Activated T-helper 17 cell treated with anti-CD3 and anti-CD28 coated beads, Interleukin-2, amount 50 U/mL, for 72 hours (primary cell): ENCODE measurements around the gene CFAP100. TPM values are rescaled to one million over a fixed set of nuclear protein-coding genes. Genes with fewer than 3 reads are reported as not detected.
A peak's percentile ranks its signal among the peaks of the same experiment; 100 is the strongest.

Experiments used
- ATAC-seq: fragments of 150-1000 bp; cut with Tn5 transposase; replicated peaks from 2 replicates; pipeline ENCODE4 v1.10.0; 2021; ENCODE audit warnings: mild to moderate bottlenecking, moderate library complexity
- H3K27ac Mint-ChIP-seq: one replicate; pipeline ENCODE4 v1.8.0; 2022; ENCODE audit warnings: mixed read lengths
- H3K27me3 Mint-ChIP-seq: one replicate; pipeline ENCODE4 v1.8.0; 2022; ENCODE audit warnings: mixed read lengths
- H3K36me3 Mint-ChIP-seq: one replicate; pipeline ENCODE4 v1.8.0; 2022; ENCODE audit warnings: low read depth, mild to moderate bottlenecking, mixed read lengths
- H3K4me1 Mint-ChIP-seq: one replicate; pipeline ENCODE4 v1.8.0; 2022; ENCODE audit warnings: mixed read lengths
- H3K4me3 Mint-ChIP-seq: one replicate; pipeline ENCODE4 v1.8.0; 2022; ENCODE audit warnings: mild to moderate bottlenecking, mixed read lengths
- H3K9me3 Mint-ChIP-seq: one replicate; pipeline ENCODE4 v1.8.0; 2022; ENCODE audit warnings: mixed read lengths
- total RNA-seq, 2 donors: library from RNA; stranded (reverse); gene quantifications; one replicate each; pipeline ENCODE4 v1.2.3, GENCODE V29; 2022

Gene CFAP100
- total RNA-seq, 2 donors from 2014 or later = not detected

- Mint-ChIP-seq H3K4me3 (no peak overlapping the region), H3K27me3 (no peaks in the 10 kb centered on the region), H3K4me1 (no peaks in the 10 kb centered on the region), H3K36me3 (peaks cover 47% of the 10 kb centered on the region), H3K27ac (no peak overlapping the region), H3K9me3 (no peaks in the 10 kb centered on the region)
- no peak for ATAC-seq
Observed at GRCh38 chr3:126442094-126442855, 47.6 kb downstream of the CFAP100 start.

- Mint-ChIP-seq H3K27me3 (no peaks in the 10 kb centered on the region), H3K4me3 (no peak overlapping the region), H3K4me1 (no peaks in the 10 kb centered on the region), H3K36me3 (peaks cover 44% of the 10 kb centered on the region), H3K9me3 (no peaks in the 10 kb centered on the region), H3K27ac (no peak overlapping the region)
- no peak for ATAC-seq
Observed at GRCh38 chr3:126442856-126443242, 48.1 kb downstream of the CFAP100 start.

GRCh38 chr3:126445506-126445905, 50.8 kb downstream of the CFAP100 start:
- no peak for ATAC-seq
- Mint-ChIP-seq H3K27ac (no peak overlapping the region), H3K27me3 (no peaks in the 10 kb centered on the region), H3K36me3 (peaks cover 32% of the 10 kb centered on the region), H3K9me3 (no peaks in the 10 kb centered on the region), H3K4me1 (no peaks in the 10 kb centered on the region), H3K4me3 (no peak overlapping the region)

GRCh38 chr3:126446301-126446700, 51.6 kb downstream of the CFAP100 start:
- H3K9me3 Mint-ChIP-seq = no peaks in the 10 kb centered on the region
- ATAC-seq = no peak
- no peaks in the 10 kb centered on the region for H3K4me1 Mint-ChIP-seq
- H3K36me3 Mint-ChIP-seq = peaks cover 37% of the 10 kb centered on the region
- H3K27ac Mint-ChIP-seq = no peak overlapping the region
- H3K4me3 Mint-ChIP-seq = no peak overlapping the region
- H3K27me3 Mint-ChIP-seq = no peaks in the 10 kb centered on the region

- Mint-ChIP-seq H3K27ac (no peak overlapping the region), H3K9me3 (no peaks in the 10 kb centered on the region), H3K4me1 (no peaks in the 10 kb centered on the region), H3K36me3 (peaks cover 39% of the 10 kb centered on the region), H3K4me3 (no peak overlapping the region), H3K27me3 (no peaks in the 10 kb centered on the region)
- no peak for ATAC-seq
Observed at GRCh38 chr3:126446791-126447190, 52.1 kb downstream of the CFAP100 start.

- ATAC-seq = no peak
- H3K27me3 Mint-ChIP-seq = no peaks in the 10 kb centered on the region
- peaks cover 39% of the 10 kb centered on the region for H3K36me3 Mint-ChIP-seq
- no peaks in the 10 kb centered on the region for H3K9me3 Mint-ChIP-seq
- no peak overlapping the region for H3K4me3 Mint-ChIP-seq
- no peak overlapping the region for H3K27ac Mint-ChIP-seq
- no peaks in the 10 kb centered on the region for H3K4me1 Mint-ChIP-seq
Observed at GRCh38 chr3:126447456-126448106, 52.9 kb downstream of the CFAP100 start.

- ATAC-seq = no peak
- Mint-ChIP-seq H3K27me3 (no peaks in the 10 kb centered on the region), H3K9me3 (no peaks in the 10 kb centered on the region), H3K4me3 (no peak overlapping the region), H3K27ac (no peak overlapping the region), H3K36me3 (peaks cover 45% of the 10 kb centered on the region), H3K4me1 (no peaks in the 10 kb centered on the region)
Observed at GRCh38 chr3:126448136-126448892, 53.6 kb downstream of the CFAP100 start.

GRCh38 chr3:126448893-126449180, 54.1 kb downstream of the CFAP100 start:
- ATAC-seq = no peak
- Mint-ChIP-seq H3K27ac (no peak overlapping the region), H3K9me3 (no peaks in the 10 kb centered on the region)

GRCh38 chr3:126449621-126450051, 54.9 kb downstream of the CFAP100 start:
- peaks cover 55% of the 10 kb centered on the region for H3K36me3 Mint-ChIP-seq
- H3K4me1 Mint-ChIP-seq = no peaks in the 10 kb centered on the region
- no peak overlapping the region for H3K27ac Mint-ChIP-seq
- no peak for ATAC-seq
- H3K4me3 Mint-ChIP-seq = no peak overlapping the region
- H3K9me3 Mint-ChIP-seq = no peaks in the 10 kb centered on the region
- H3K27me3 Mint-ChIP-seq = no peaks in the 10 kb centered on the region

More at GRCh38 chr3:126448893-126449180, 54.1 kb downstream of the CFAP100 start:
- Mint-ChIP-seq H3K36me3 (peaks cover 49% of the 10 kb centered on the region), H3K4me3 (no peak overlapping the region), H3K4me1 (no peaks in the 10 kb centered on the region), H3K27me3 (no peaks in the 10 kb centered on the region)

- Mint-ChIP-seq H3K9me3 (no peaks in the 10 kb centered on the region), H3K27me3 (no peaks in the 10 kb centered on the region), H3K4me1 (no peaks in the 10 kb centered on the region), H3K4me3 (no peak overlapping the region), H3K36me3 (peaks cover 61% of the 10 kb centered on the region), H3K27ac (no peak overlapping the region)
- no peak for ATAC-seq
Observed at GRCh38 chr3:126450219-126450618, 55.5 kb downstream of the CFAP100 start.

- H3K36me3 Mint-ChIP-seq = peaks cover 66% of the 10 kb centered on the region
- no peak overlapping the region for H3K27ac Mint-ChIP-seq
- H3K9me3 Mint-ChIP-seq = no peaks in the 10 kb centered on the region
- no peaks in the 10 kb centered on the region for H3K27me3 Mint-ChIP-seq
- H3K4me3 Mint-ChIP-seq = no peak overlapping the region
- ATAC-seq = no peak
- no peaks in the 10 kb centered on the region for H3K4me1 Mint-ChIP-seq
Observed at GRCh38 chr3:126450744-126451143, 56.0 kb downstream of the CFAP100 start.

GRCh38 chr3:126451511-126451910, 56.8 kb downstream of the CFAP100 start:
- Mint-ChIP-seq H3K4me1 (peaks cover 2% of the 10 kb centered on the region), H3K27me3 (no peaks in the 10 kb centered on the region), H3K27ac (peak overlapping the region; percentile 43)

GRCh38 chr3:126452213-126452612, 57.5 kb downstream of the CFAP100 start:
- H3K36me3 Mint-ChIP-seq = peaks cover 79% of the 10 kb centered on the region
- H3K4me1 Mint-ChIP-seq = peaks cover 5% of the 10 kb centered on the region
- no peak for ATAC-seq
- H3K27ac Mint-ChIP-seq = peak overlapping the region; percentile 43
- no peaks in the 10 kb centered on the region for H3K27me3 Mint-ChIP-seq
- H3K9me3 Mint-ChIP-seq = no peaks in the 10 kb centered on the region
- H3K4me3 Mint-ChIP-seq = no peak overlapping the region

More at GRCh38 chr3:126451511-126451910, 56.8 kb downstream of the CFAP100 start:
- Mint-ChIP-seq H3K36me3 (peaks cover 72% of the 10 kb centered on the region), H3K9me3 (no peaks in the 10 kb centered on the region), H3K4me3 (no peak overlapping the region)
- ATAC-seq = no peak

- H3K4me1 Mint-ChIP-seq = peaks cover 5% of the 10 kb centered on the region
- H3K36me3 Mint-ChIP-seq = peaks cover 85% of the 10 kb centered on the region
- H3K4me3 Mint-ChIP-seq = no peak overlapping the region
- no peak for ATAC-seq
- H3K27me3 Mint-ChIP-seq = no peaks in the 10 kb centered on the region
- H3K27ac Mint-ChIP-seq = no peak overlapping the region
- H3K9me3 Mint-ChIP-seq = no peaks in the 10 kb centered on the region
Observed at GRCh38 chr3:126454025-126454424, 59.3 kb downstream of the CFAP100 start.
